Natural killer cell (primary cell): ENCODE data around the gene ALK. TPM values are rescaled to one million over a fixed set of nuclear protein-coding genes. Genes with fewer than 3 reads are reported as not detected.
A peak's percentile ranks its signal among the peaks of the same experiment; 100 is the strongest.

Experiments
- ATAC-seq, 3 donors: fragments of 150-1000 bp in 2 of 3; fragments of 200-7000 bp in 1 of 3; cut with Tn5 transposase; 1 replicate in 1 of 3; 2 replicates in 2 of 3; pipeline ENCODE4 v1.10.0; 2021; ENCODE audit warnings: mild to moderate bottlenecking in 2 of 3, moderate library complexity in 2 of 3
- DNase-seq, 2 donors: peaks; one replicate each; pipeline versions ENCODE4 v3.0.0 to v3.0.0-alpha.2; 2013 to 2021; ENCODE audit warnings: mixed read lengths in 1 of 2
- H3K27ac ChIP-seq: one replicate; pipeline ENCODE4 v1.5.1; 2013; ENCODE audit warnings: mild to moderate bottlenecking, low read length
- H3K27me3 ChIP-seq: one replicate; pipeline ENCODE4 v1.6.1; 2013; ENCODE audit warnings: low read length; ENCODE audit not compliant: control insufficient read depth, insufficient read depth
- H3K36me3 ChIP-seq: one replicate; pipeline ENCODE4 v1.6.1; 2013; ENCODE audit warnings: low read length; ENCODE audit not compliant: control insufficient read depth, insufficient read depth
- H3K4me1 ChIP-seq: one replicate; pipeline ENCODE4 v1.6.1; 2013; ENCODE audit warnings: low read length; ENCODE audit not compliant: control insufficient read depth, insufficient read depth
- H3K4me3 ChIP-seq: one replicate; pipeline ENCODE4 v1.5.1; 2013; ENCODE audit warnings: low read length
- H3K9me3 ChIP-seq: one replicate; pipeline ENCODE4 v1.6.1; 2013; ENCODE audit warnings: low read length; ENCODE audit not compliant: control insufficient read depth, insufficient read depth
- H3K27ac Mint-ChIP-seq, 2 donors: one replicate each; pipeline ENCODE4 v1.8.0; 2022; ENCODE audit warnings: mild to moderate bottlenecking in 2 of 2, mixed read lengths in 2 of 2, moderate library complexity in 1 of 2
- H3K27me3 Mint-ChIP-seq, 2 donors: one replicate each; pipeline ENCODE4 v1.8.0; 2022; ENCODE audit warnings: low read depth in 2 of 2, mixed read lengths in 2 of 2
- H3K36me3 Mint-ChIP-seq: one replicate; pipeline ENCODE4 v1.8.0; 2022; ENCODE audit warnings: mixed read lengths
- H3K4me1 Mint-ChIP-seq, 2 donors: one replicate each; pipeline ENCODE4 v1.8.0; 2022; ENCODE audit warnings: mixed read lengths in 2 of 2
- H3K4me3 Mint-ChIP-seq: one replicate; pipeline ENCODE4 v1.8.0; 2022; ENCODE audit warnings: mild to moderate bottlenecking, moderate library complexity, mixed read lengths
- H3K9me3 Mint-ChIP-seq, 2 donors: one replicate each; pipeline ENCODE4 v1.8.0; 2022; ENCODE audit warnings: mixed read lengths in 2 of 2
- WGBS: methylation state at CpG from one replicate; pipeline ENCODE4 v1.1.7; 2013; ENCODE audit warnings: missing lambda C conversion rate; ENCODE audit not compliant: insufficient coverage; 5-methylcytosine and 5-hydroxymethylcytosine counted together
- intact Hi-C: fragments of 100-400 bp; cut with micrococcal nuclease; formaldehyde crosslinking; loops from one replicate; pipeline ENCODE4 v1.14.2; 2022
- total RNA-seq, 4 donors: library from RNA; stranded (reverse); fragments of 120-200 nt in 1 of 4; gene quantifications; one replicate each; pipeline versions ENCODE4 v1.2.3 to v1.2.4, GENCODE V29; 2013 to 2022
- TF ChIP-seq, protein P1 (sequence below): fragments of 200-600 bp; IDR thresholded peaks from one replicate; pipeline ENCODE4 v1.8.0; 2022; ENCODE audit warnings: antibody characterized with exemption

Gene ALK
- total RNA-seq, 3 donors from 2014 or later (not counting 1 experiment from before 2014, with no cell fraction given) = not detected

DNA sequence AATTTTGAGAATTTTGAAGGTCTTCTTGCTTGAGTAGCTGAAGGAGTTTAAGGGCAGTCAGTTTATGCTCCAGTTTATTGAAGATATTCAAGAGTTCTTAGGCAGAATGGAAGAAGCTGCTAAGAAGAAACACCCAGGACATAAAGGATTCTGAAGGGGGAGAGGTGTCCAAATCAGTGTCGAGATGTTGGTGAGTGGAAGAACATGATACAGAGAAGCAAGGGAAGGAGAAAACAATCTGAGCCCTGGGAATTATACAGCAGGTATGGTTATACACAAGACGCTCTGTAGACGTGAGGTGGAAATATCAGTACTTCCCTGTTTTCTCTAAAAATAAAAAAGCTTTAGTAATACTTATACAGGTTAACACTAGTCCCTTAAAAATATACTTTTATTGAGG, 746.0 kb downstream of the ALK start:
- Mint-ChIP-seq H3K36me3 (peaks cover 16% of the 10 kb centered on the region), H3K9me3 (no peaks in the 10 kb centered on the region), H3K27me3 (no peaks in the 10 kb centered on the region), H3K4me1 (peaks cover 11 to 15% of the 10 kb centered on the region in 2 donors), H3K4me3 (no peak overlapping the region), H3K27ac (peak overlapping the region in 1 of 2 donors; percentile 5)
- H3K4me1 ChIP-seq = no peaks in the 10 kb centered on the region
- no peaks in the 10 kb centered on the region for H3K9me3 ChIP-seq
- intact Hi-C loops = no loop called here
- H3K4me3 ChIP-seq = no peak overlapping the region
- ATAC-seq = no peak
- no peak for DNase-seq
- TF ChIP-seq, protein P1, sequence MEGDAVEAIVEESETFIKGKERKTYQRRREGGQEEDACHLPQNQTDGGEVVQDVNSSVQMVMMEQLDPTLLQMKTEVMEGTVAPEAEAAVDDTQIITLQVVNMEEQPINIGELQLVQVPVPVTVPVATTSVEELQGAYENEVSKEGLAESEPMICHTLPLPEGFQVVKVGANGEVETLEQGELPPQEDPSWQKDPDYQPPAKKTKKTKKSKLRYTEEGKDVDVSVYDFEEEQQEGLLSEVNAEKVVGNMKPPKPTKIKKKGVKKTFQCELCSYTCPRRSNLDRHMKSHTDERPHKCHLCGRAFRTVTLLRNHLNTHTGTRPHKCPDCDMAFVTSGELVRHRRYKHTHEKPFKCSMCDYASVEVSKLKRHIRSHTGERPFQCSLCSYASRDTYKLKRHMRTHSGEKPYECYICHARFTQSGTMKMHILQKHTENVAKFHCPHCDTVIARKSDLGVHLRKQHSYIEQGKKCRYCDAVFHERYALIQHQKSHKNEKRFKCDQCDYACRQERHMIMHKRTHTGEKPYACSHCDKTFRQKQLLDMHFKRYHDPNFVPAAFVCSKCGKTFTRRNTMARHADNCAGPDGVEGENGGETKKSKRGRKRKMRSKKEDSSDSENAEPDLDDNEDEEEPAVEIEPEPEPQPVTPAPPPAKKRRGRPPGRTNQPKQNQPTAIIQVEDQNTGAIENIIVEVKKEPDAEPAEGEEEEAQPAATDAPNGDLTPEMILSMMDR = no peak
- H3K36me3 ChIP-seq = peaks cover 38% of the 10 kb centered on the region
- no peaks in the 10 kb centered on the region for H3K27me3 ChIP-seq
- no peak overlapping the region for H3K27ac ChIP-seq
- 100% methylated on average over 1 of the region's 3 CpGs for WGBS

DNA sequence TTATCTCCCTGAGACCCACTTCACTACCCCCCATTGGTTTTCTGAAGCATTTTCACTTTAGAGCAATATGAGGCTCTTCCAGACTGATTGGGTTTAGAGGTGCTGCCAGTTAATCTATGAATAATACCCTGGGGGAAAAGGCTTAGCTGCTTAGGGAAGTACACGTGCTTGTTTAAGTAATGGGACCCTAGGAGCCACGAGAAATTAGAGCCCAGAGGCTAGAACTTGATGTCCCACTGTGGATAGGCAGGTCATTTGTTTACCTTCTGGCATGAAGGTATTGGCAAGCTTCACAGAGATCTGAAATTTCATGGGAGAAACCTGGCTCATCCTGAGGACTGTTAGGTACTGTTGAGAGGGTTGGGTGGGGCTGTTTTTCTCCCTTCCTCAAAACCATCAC, 746.4 kb downstream of the ALK start:
- H3K36me3 Mint-ChIP-seq = peaks cover 16% of the 10 kb centered on the region
- H3K27ac Mint-ChIP-seq = peak overlapping the region in 1 of 2 donors; percentile 5
- ATAC-seq (no peak), DNase-seq (no peak)
- TF ChIP-seq, protein P1 = no peak
- Histone ChIP-seq H3K4me1 (no peaks in the 10 kb centered on the region), H3K9me3 (no peaks in the 10 kb centered on the region), H3K4me3 (no peak overlapping the region), H3K36me3 (peaks cover 34% of the 10 kb centered on the region), H3K27me3 (no peaks in the 10 kb centered on the region), H3K27ac (no peak overlapping the region)
- WGBS = 95% methylated on average over 2 of the region's 2 CpGs
- H3K4me3 Mint-ChIP-seq = no peak overlapping the region
- H3K4me1 Mint-ChIP-seq = peaks cover 11 to 15% of the 10 kb centered on the region in 2 donors
- no peaks in the 10 kb centered on the region for H3K9me3 Mint-ChIP-seq
- intact Hi-C loops = no loop called here
- no peaks in the 10 kb centered on the region for H3K27me3 Mint-ChIP-seq

DNA sequence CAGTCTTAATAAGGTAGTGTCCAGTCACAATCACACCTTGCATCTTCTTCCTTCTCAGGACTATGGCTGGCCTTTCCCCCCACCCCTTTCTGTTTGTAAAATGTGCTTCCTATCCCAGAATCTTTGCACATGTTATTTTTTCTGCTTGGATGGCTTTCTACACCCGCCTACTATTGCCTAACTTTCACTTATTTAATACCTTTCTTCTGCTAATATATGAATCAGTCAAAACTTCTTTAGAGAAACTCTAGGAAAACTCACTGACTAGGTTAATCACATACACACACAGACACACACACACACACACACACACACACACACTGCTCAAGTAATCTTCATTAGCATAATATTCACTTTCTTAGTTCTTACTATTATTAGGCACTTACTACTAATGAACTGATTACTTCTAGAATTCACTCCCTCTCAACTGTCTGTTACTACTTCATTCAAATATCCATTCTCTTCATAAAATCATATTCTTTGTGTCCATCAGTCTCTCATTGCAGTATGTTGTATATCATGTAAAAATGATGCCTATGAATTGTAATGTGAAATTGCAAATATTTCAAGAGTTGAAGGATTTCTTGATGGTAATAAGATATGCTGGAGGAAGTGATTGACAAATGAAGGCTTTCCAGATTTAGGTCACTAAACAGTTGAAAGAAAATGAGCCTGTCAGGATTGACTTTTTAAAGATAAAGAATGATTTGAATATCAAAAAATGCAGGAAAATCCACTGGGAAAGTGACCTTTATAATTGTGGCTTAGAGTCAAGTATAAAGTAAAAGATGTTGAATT, 754.9 kb downstream of the ALK start:
- Histone ChIP-seq H3K36me3 (peaks cover 28% of the 10 kb centered on the region), H3K4me1 (no peaks in the 10 kb centered on the region), H3K27ac (no peak overlapping the region), H3K9me3 (no peaks in the 10 kb centered on the region), H3K27me3 (no peaks in the 10 kb centered on the region), H3K4me3 (no peak overlapping the region)
- 93% methylated on average over 1 of the region's 1 CpG for WGBS
- intact Hi-C loops = no loop called here
- no peaks in the 10 kb centered on the region for H3K9me3 Mint-ChIP-seq
- H3K36me3 Mint-ChIP-seq = peaks cover 17% of the 10 kb centered on the region
- DNase-seq (no peak), ATAC-seq (no peak)
- H3K4me3 Mint-ChIP-seq = no peak overlapping the region
- peak overlapping the region; percentile 2 to 3 for H3K27ac Mint-ChIP-seq
- H3K4me1 Mint-ChIP-seq = peaks cover 4 to 11% of the 10 kb centered on the region in 2 donors
- TF ChIP-seq, protein P1 = no peak
- no peaks in the 10 kb centered on the region for H3K27me3 Mint-ChIP-seq
